ENCODE data around the gene SLC10A7.

- no peak for TF ChIP-seq POLR2A (IDR thresholded peaks at IDR 0.05)
- TF ChIP-seq CTCF (IDR thresholded peaks at IDR 0.05), result no peak
These were observed 82.3 kb downstream of the SLC10A7 start for GRCh38 chr4:146439437-146439836.

All from adrenal gland (tissue), 5 donors.